Liver (tissue), 9 donors: ENCODE data around the gene GPATCH2. TPM values are rescaled to one million over a fixed set of nuclear protein-coding genes. Genes with fewer than 3 reads are reported as not detected.

ENCODE experiments used
- DNase-seq: peaks from one replicate; pipeline ENCODE4 v3.0.0-alpha.2; 2017; ENCODE audit warnings: low spot score
- H3K27ac ChIP-seq, 2 donors: one replicate each; pipeline ENCODE4 v1.7.0; 2013; ENCODE audit warnings: inconsistent platforms in 2 of 2, low read length in 2 of 2, control low read depth in 1 of 2, low read depth in 1 of 2, mild to moderate bottlenecking in 1 of 2
- H3K27me3 ChIP-seq, 4 donors: one replicate each; pipeline versions ENCODE4 v1.6.1 to v1.7.0; 2013; ENCODE audit warnings: low read length in 3 of 4, inconsistent platforms in 1 of 4, mild to moderate bottlenecking in 1 of 4, moderate library complexity in 1 of 4; ENCODE audit not compliant: control insufficient read depth in 4 of 4, insufficient read depth in 4 of 4
- H3K36me3 ChIP-seq, 4 donors: one replicate each; pipeline versions ENCODE4 v1.6.1 to v1.7.0; 2013; ENCODE audit warnings: low read length in 3 of 4, mild to moderate bottlenecking in 3 of 4, low read depth in 1 of 4, moderate library complexity in 1 of 4; ENCODE audit not compliant: control insufficient read depth in 4 of 4, insufficient read depth in 3 of 4
- H3K4me1 ChIP-seq, 4 donors: one replicate each; pipeline versions ENCODE4 v1.6.1 to v1.7.0; 2013; ENCODE audit warnings: low read length in 3 of 4, mild to moderate bottlenecking in 3 of 4, moderate library complexity in 1 of 4; ENCODE audit not compliant: control insufficient read depth in 4 of 4, insufficient read depth in 4 of 4
- H3K4me3 ChIP-seq, 3 donors: one replicate each; pipeline versions ENCODE4 v1.6.1 to v1.7.0; 2013; ENCODE audit warnings: low read length in 3 of 3, control low read depth in 1 of 3, low read depth in 1 of 3, mild to moderate bottlenecking in 1 of 3
- H3K9ac ChIP-seq, 2 donors: one replicate each; pipeline ENCODE4 v1.7.0; 2013; ENCODE audit warnings: low read length in 2 of 2, mild to moderate bottlenecking in 2 of 2, moderate library complexity in 2 of 2, control low read depth in 1 of 2, low read depth in 1 of 2
- H3K9me3 ChIP-seq, 4 donors: one replicate each; pipeline versions ENCODE4 v1.6.1 to v1.7.0; 2013; ENCODE audit warnings: low read length in 3 of 4; ENCODE audit not compliant: control insufficient read depth in 4 of 4
- ATF3 ChIP-seq: IDR thresholded peaks from 2 replicates; pipeline ENCODE4 v1.6.1; 2016; ENCODE audit warnings: antibody characterized with exemption
- CTCF ChIP-seq: fragments of 150-350 bp; IDR thresholded peaks from 2 replicates; pipeline ENCODE4 v1.5.1; 2017; ENCODE audit warnings: improper control_type of control experiment, low read depth, low read length; ENCODE audit not compliant: missing input control
- EGR1 ChIP-seq, 2 donors: IDR thresholded peaks; 2 replicates each; pipeline ENCODE4 v1.6.1; 2016 to 2018; ENCODE audit warnings: antibody characterized with exemption in 2 of 2, low read depth in 2 of 2
- FOXA1 ChIP-seq: IDR thresholded peaks from 2 replicates; pipeline ENCODE4 v1.6.1; 2016; ENCODE audit warnings: antibody characterized with exemption
- FOXA2 ChIP-seq: IDR thresholded peaks from 2 replicates; pipeline ENCODE4 v1.6.1; 2016; ENCODE audit warnings: antibody characterized with exemption
- GABPA ChIP-seq, 2 donors: IDR thresholded peaks in 1 of 2; conservative IDR thresholded peaks in 1 of 2; 2 replicates each; pipeline ENCODE4 v1.6.1; 2016; ENCODE audit warnings: antibody characterized with exemption in 2 of 2, mild to moderate bottlenecking in 1 of 2, moderate library complexity in 1 of 2
- HNF4A ChIP-seq, 2 donors: conservative IDR thresholded peaks; 2 replicates each; pipeline ENCODE4 v1.6.1; 2016; ENCODE audit warnings: antibody characterized with exemption in 2 of 2, mild to moderate bottlenecking in 2 of 2
- HNF4G ChIP-seq: IDR thresholded peaks from 2 replicates; pipeline ENCODE4 v1.6.1; 2016; ENCODE audit warnings: antibody characterized with exemption
- JUND ChIP-seq, 2 donors: IDR thresholded peaks; 2 replicates each; pipeline ENCODE4 v1.6.1; 2016; ENCODE audit warnings: antibody characterized with exemption in 2 of 2
- MAX ChIP-seq: IDR thresholded peaks from 2 replicates; pipeline ENCODE4 v1.6.1; 2016; ENCODE audit warnings: antibody characterized with exemption
- NR2F2 ChIP-seq: IDR thresholded peaks from 2 replicates; pipeline ENCODE4 v1.6.1; 2016; ENCODE audit warnings: antibody characterized with exemption
- RAD21 ChIP-seq, 2 donors: IDR thresholded peaks; 2 replicates each; pipeline ENCODE4 v1.6.1; 2016; ENCODE audit warnings: antibody characterized with exemption in 2 of 2, mild to moderate bottlenecking in 2 of 2
- REST ChIP-seq: IDR thresholded peaks from 2 replicates; pipeline ENCODE4 v1.6.1; 2016; ENCODE audit warnings: antibody characterized with exemption, mild to moderate bottlenecking
- RXRA ChIP-seq, 2 donors: IDR thresholded peaks; 2 replicates each; pipeline ENCODE4 v1.6.1; 2017 to 2018; ENCODE audit warnings: antibody characterized with exemption in 2 of 2, mild to moderate bottlenecking in 1 of 2
- SP1 ChIP-seq: IDR thresholded peaks from 2 replicates; pipeline ENCODE4 v1.6.1; 2018; ENCODE audit warnings: antibody characterized with exemption, mild to moderate bottlenecking
- TAF1 ChIP-seq: conservative IDR thresholded peaks from 2 replicates; pipeline ENCODE4 v1.6.1; 2016; ENCODE audit warnings: antibody characterized with exemption, mild to moderate bottlenecking
- YY1 ChIP-seq: IDR thresholded peaks from 2 replicates; pipeline ENCODE4 v1.6.1; 2016; ENCODE audit warnings: antibody characterized with exemption, mild to moderate bottlenecking
- ZBTB33 ChIP-seq: IDR thresholded peaks from 2 replicates; pipeline ENCODE4 v1.6.1; 2016; ENCODE audit warnings: antibody characterized with exemption
- WGBS: extraction: QIAGEN DNeasy Blood & Tissue Kit; methylation state at CpG from one replicate; pipeline ENCODE4 v1.1.7; 2013; 5-methylcytosine and 5-hydroxymethylcytosine counted together
- polyA plus RNA-seq, 2 donors: library from polyadenylated mRNA; stranded (reverse) in 1 of 2; unstranded in 1 of 2; fragments of 200-250 nt in 1 of 2; fragments of >200 nt in 1 of 2; fragmentation: Nextera tagmentation in 1 of 2; extraction: Ambion mirVana in 1 of 2; gene quantifications; one replicate each; pipeline versions ENCODE4 v1.2.1 to v1.2.3, GENCODE V29; 2013 to 2015
- total RNA-seq, 2 donors: library from RNA; depleted of rRNA; stranded (reverse); fragments of >200 nt; gene quantifications; one replicate each; pipeline ENCODE4 v1.2.3, GENCODE V29; 2014
- donor health status: healthy.
- donor health status: healthy.
- donor health status: healthy.
- donor health status: healthy.
- donor health status: healthy.

Gene GPATCH2
- total and polyA plus RNA-seq, 4 donors = 1.6 to 11.2 (median 5.8) TPM

GRCh38 chr1:217620814-217621213, 10.1 kb downstream of the GPATCH2 start (continued):
- TF ChIP-seq EGR1 (IDR thresholded peaks at IDR 0.05; ENCODE audit: low read depth in 2 of 2) (no peak), RXRA (IDR thresholded peaks at IDR 0.05) (no peak)

GRCh38 chr1:217617126-217617525, 13.8 kb downstream of the GPATCH2 start:
- H3K27ac ChIP-seq = no peak overlapping the region
- H3K4me3 ChIP-seq = no peak overlapping the region
- no peak for TF ChIP-seq ATF3
- TF ChIP-seq RXRA (IDR thresholded peaks at IDR 0.05) = no peak
- TF ChIP-seq SP1 = no peak
- no peak for TF ChIP-seq CTCF
- TF ChIP-seq JUND (IDR thresholded peaks at IDR 0.05) = no peak
- no peak for TF ChIP-seq FOXA1
- TF ChIP-seq ZBTB33 = no peak
- TF ChIP-seq HNF4A (conservative IDR thresholded peaks at IDR 0.05) = no peak
- no peak for TF ChIP-seq RAD21 (IDR thresholded peaks at IDR 0.05)
- TF ChIP-seq YY1 = no peak
- TF ChIP-seq FOXA2 = no peak
- TF ChIP-seq EGR1 (IDR thresholded peaks at IDR 0.05; ENCODE audit: low read depth in 2 of 2) = no peak
- TF ChIP-seq MAX = no peak
- TF ChIP-seq HNF4G = no peak
- TF ChIP-seq REST = no peak
- no peak for TF ChIP-seq TAF1
- TF ChIP-seq NR2F2 = no peak
- TF ChIP-seq GABPA (IDR thresholded peaks at IDR 0.05 in 1 of 2, conservative IDR thresholded peaks at IDR 0.05 in 1 of 2) = no peak
- WGBS = 93% methylated on average over 1 of the region's 1 CpG
- DNase-seq = no peak
- no peaks in the 10 kb centered on the region for H3K27me3 ChIP-seq
- H3K4me1 ChIP-seq = no peaks in the 10 kb centered on the region
- no peak overlapping the region for H3K9ac ChIP-seq
- H3K36me3 ChIP-seq = peaks cover 0 to 10% (median 3%) of the 10 kb centered on the region in 4 donors
- no peaks in the 10 kb centered on the region for H3K9me3 ChIP-seq
